ENCODE data around the gene ZHX3.
"Not testable (repeated sequence)": the region's sequence is repeated elsewhere in the genome, so short reads cannot be mapped to it uniquely, and the experiment has no call there.

The ZHX3 gene

DNA sequence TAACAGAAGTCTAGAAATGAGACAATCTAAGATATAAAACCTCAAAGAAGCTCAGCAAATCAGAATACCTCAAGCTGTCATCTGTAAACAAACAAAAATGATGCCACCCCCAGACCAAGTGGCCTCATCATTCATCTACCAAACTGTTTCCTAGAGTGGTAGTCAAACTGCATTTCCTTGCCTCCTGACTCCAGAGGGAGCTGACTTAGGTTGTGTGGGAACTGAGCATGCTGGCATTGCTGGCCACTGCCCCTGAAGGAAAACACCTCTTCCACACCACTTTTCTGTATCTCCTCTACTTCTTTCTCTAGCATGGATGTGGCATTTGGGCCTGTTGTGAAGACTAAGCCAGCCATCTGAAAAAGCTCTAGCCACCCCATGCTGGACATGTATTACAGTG is 56.3 kb downstream of the ZHX3 start:
- no peak for DNase-seq (ENCODE audit: low read depth in 3 of 3)

DNA sequence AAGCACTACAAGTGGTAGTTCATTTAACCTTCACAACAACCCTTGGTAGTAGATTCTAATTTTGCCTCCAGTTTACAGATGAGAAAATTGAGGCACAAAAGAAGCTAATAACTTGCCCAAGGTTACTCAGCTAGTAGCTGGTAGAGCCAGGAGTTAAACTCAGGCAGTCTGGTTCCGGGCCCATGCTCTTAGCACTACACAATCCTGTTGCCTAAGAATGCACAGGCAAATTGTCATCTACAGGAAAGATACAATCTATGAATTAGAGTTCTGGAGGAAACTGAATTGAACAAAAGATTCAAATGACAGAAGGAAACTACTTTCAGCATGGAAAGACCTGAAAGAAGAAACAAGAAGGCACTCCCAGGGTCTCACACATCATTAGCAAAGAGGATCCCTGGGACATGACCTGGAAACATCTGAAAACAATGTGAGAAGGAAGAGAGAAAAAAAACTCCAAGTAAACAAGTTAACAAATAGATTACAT is 56.8 kb downstream of the ZHX3 start:
- no peak for DNase-seq (ENCODE audit: low read depth in 3 of 3)

DNA sequence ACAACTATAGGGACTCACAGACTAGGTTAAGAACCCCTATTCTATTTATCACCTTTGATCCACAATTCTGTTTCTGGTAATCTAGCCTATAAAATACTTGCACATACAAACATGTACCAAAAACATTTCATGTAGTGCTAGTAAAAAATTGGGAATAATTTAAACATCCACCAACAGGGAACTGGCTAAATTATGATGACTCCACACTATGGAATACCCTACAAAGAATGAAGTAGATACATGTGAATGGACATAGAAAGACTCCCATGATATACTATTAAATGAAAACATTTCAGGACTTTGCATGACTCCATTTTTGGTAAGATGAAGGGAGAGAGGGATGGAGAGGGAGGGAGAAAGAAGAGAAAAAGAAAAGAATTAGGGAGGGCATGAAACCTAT is 58.2 kb downstream of the ZHX3 start:
- no peak for DNase-seq (ENCODE audit: low read depth in 3 of 3)

DNA sequence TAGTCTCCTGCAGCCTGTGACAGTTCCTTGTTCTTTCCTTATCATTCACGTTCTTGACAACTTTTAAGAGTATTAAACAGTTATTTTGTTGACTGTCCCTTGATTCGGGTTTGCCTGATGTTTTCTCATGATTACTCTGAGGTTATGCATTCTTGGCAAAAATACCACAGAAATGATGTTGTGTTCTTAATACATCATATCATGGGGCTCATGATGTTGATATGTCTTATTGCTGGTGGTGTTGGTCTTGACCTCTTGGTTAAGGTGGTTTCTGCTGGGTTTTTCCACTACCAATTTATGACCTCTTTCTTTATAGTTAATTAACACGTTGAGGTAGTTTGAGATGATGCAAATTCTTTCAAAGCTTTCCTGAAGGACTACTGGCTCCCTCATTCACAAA is 59.1 kb downstream of the ZHX3 start:
- no peak for DNase-seq (ENCODE audit: low read depth in 3 of 3)

DNA sequence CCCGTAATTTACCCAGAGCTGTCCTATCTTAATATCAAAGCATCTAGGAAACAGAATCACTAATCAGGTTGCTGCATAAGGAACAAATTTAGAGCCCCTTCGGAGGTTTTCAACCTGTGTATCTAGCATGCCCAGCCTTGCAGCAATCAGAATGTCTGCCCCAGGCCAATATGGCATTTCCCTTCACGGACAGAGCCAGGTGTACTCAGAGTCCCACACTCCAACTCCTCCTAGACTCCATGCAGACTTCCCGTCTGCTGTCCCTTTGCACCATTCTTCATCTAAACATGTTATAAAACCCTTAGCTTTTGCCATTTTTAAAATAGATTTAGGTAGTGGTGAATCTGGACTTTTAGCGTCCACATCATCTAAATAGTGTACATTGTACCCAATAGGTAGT is 61.0 kb downstream of the ZHX3 start:
- no peak for DNase-seq (ENCODE audit: low read depth in 3 of 3)

DNA sequence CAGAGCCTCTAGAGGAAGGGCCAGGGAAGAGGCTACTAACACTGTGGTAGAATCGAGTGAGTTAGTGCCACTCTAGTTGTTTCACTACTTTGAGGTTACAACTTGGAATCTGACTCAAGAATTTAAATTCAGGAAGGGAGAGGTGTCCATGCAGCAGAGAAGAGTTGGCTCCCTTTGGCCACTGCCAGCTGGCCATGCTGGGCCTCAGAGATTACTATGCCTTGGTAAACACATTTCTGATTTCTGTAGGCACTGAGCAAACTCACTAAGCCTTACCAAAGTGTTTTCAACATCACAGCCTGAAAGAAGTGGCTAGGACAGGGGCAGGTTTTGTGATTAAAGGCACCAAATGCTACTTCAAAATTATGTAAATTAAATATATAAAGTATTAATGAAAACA is 61.9 kb downstream of the ZHX3 start:
- no peak for DNase-seq (ENCODE audit: low read depth in 3 of 3)

DNA sequence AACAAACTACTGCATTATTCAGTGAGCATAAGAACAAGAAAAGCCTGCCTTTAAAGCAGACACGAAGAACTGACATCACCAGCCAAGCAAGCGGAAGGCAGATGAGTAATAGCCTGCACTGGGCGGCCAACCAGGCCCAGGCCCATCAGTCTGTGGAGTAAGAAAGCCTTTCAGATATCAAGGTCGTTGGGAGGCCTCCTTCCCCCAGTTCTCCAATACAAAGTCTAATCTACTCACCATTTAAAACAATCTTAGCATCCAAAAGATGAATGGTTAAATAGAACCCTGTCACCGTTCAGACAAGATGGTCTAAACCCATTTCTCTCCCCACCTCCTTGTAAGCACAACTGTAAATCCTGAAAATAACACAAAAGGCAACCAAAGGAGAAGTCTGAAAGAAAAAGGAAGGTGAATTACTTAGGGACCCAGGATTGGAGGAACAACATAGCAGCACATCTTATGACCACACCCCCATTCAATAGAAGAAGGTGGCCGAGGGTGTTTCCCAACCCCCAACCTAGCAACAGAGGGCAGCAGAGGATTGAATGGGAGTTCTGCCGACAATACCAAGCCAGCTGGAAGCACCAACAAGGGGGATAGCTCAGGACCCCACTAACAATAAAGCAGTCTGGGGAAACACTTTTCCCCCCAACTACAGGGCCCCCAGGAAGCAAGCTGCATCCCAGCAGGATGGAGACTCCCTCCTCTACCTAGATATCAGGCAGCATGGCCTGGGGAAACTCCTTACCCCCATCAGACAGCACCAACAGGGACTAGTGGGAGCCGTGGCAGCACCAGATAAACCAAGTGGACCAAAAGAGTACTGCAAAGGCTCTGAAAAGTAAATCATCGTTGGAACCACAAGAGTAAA is 67.9 kb downstream of the ZHX3 start:
- no peak for DNase-seq (ENCODE audit: low read depth in 3 of 3)

DNA sequence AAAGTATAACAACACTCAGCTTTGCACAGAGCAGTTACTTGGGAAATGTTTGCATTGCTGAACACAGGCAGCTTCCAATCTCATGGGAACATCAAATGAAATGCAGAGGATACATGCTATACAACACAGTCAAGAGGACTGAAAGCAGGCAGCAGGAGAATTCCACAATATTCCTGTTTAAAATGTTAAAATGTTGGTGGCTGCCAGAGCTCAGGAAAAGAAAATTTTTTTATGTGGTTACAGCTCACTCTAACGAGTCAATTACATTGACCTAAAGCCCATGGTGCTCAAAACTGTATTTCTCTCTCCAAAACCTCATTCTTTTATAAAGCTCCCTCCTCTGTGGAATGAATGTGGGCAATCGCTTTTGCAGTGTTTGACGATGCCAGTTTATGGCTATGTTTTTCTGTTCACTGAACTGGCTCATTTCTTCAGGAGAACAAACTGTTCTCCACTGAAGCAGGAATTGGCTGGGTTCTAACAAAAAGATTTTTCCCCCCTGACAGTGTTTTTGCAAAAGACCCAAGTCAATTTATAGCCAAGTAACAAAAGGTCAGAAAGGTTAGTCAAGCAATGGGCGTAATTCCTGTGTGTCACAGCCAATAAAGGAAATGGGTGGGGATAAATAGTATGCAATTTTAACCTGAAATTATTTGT is 69.0 kb downstream of the ZHX3 start:
- no peak for DNase-seq (ENCODE audit: low read depth in 3 of 3)

DNA sequence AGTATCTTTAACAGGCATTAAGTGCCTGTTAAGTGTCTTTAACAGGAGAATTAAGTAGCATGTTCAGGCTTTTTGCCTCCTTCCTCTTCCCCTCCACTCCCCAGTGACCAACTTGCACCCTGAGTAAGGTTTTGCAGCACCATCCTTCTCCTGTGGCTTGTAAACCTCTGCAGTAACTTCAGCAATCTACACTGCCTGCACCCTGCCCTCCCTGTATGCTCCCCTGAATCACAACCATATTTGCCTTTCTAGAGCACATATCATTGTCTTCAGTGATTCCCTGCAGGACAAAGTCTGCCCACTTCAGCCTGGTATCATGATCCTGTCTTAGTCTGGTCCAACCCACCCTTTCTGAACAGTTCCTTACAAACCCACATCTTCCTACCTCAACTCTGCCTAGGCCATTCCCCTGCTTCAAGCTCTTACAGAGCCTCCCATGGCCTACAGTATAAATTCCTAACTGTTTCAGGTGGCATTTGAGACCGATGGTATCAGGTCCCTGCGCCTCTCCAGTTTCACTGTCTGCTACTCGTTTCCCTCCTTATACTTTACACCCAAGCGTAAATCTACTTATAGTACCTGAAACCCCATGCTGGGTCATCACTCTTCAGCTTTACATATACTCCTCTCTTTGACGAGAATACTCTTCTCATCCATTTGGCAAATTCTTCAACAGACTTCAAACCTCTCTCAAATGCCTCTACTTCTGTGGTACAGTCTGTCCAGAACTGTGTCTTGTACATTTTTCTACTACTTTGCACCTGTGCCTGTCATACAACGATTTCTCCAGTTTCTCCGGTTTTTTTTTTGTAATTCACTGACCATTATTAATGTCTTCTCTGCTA is 69.8 kb downstream of the ZHX3 start:
- no peak for DNase-seq (ENCODE audit: low read depth in 3 of 3)

DNA sequence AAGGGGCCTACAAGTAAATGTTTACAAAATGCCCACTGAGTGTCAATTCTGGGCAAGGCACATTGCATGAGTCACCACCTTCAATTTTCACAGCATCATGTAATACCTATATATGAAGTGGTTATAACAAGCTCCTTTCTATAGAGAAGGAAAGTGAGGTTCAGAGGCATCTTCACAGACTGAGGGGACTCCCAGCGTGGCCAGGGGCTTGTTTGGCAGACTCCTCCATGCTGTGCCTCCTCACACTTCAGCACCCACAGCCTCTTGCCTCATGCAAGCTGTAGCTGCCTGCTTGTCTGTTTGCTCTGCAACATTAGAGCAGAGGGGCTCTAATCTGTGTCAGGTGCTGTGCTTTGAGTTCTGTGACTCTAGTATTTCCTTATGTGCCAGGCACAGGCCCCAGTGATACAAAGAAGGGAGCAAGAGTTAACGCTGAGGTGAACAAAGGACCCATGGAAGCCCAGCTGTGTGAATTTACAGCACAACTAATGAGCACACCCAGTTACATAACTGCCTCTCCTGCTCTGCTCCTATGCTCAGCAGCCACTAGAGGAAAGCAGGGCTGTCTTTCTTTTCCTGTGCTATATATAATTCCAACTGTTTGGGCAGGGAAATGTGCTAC is 72.3 kb downstream of the ZHX3 start:
- no peak for DNase-seq (ENCODE audit: low read depth in 3 of 3)

DNA sequence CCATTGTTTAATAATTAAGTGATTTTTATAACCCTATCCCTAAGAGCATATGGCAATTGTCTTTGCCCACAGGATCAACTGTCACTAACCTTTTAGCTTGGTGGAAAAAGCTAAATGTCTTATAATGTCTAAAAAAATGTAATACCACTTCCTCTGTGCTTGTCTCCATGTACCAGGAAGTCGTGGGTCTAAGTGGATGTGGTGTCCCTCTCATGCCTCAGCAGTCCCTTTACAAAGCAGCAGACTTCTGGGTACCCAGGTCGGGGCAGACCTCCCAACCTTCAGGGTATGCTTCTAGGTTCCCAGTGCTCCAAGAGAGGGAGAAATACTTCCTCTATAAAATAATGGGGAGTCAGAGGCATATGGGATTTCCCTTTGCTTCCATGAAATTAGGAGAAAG is 74.7 kb downstream of the ZHX3 start:
- DNase-seq (ENCODE audit: low read depth in 3 of 3): no peak

DNA sequence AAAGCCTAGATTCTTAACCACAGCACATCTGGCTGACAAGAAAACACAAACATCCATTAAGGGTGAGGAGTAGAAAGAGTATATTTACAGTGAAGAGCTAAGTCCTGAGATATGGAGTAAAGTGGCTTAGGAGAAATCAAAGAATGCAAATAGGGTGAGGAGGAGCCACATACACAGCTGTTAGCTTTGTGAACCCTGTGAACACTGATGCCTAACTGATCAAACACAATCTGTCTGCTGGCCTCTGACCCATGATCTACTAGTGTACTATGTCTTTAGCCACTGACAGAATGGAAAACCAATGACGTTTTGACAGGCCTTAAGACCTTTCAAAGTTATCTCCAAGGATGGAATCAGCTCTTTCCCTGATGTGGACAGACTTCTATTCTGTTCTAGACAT is 75.2 kb downstream of the ZHX3 start:
- DNase-seq (ENCODE audit: low read depth in 3 of 3): no peak

DNA sequence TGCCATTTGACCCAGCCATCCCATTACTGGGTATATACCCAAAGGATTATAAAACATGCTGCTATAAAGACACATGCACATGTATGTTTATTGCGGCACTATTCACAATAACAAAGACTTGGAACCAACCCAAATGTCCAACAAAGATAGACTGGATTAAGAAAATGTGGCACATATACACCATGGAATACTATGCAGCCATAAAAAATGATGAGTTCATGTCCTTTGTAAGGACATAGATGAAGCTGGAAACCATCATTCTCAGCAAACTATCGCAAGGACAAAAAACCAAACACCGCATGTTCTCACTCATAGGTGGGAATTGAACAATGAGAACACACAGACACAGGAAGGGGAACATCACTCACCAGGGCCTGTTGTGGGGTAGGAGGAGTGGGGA is 80.3 kb downstream of the ZHX3 start:
- DNase-seq (ENCODE audit: low read depth in 3 of 3): not testable (repeated sequence)

DNA sequence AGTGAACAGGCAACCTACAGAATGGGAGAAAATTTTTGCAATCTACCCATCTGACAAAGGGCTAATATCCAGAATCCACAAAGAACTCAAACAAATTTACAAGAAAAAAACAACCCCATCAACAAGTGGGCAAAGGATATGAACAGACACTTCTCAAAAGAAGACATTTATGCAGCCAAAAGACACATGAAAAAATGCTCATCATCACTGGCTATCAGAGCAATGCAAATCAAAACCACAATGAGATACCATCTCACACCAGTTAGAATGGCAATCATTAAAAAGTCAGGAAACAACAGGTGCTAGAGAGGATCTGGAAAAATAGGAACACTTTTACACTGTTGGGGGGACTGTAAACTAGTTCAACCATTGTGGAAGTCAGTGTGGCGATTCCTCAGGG is 80.7 kb downstream of the ZHX3 start:
- not testable (repeated sequence) for DNase-seq (ENCODE audit: low read depth in 3 of 3)

DNA sequence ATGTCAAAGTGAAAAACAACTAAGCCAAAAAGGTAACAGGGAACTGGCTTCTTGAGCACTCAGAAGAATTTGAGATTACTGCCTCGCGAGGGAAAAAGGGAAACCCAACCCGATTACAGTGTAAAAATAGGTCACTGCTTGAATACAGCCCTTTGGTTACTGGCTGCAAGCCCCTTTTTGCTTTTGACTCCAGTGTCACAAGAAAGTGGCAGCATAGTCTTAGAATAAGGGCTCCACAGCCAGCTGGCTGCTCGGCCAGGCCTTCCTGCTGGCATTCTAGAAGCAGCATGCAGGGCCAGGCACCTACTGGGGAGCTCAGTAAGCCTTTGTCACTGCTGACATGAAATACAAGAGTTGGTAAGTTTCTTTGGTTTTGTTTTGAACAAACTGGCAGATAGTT is 83.0 kb downstream of the ZHX3 start:
- no peak for DNase-seq (ENCODE audit: low read depth in 3 of 3)

DNA sequence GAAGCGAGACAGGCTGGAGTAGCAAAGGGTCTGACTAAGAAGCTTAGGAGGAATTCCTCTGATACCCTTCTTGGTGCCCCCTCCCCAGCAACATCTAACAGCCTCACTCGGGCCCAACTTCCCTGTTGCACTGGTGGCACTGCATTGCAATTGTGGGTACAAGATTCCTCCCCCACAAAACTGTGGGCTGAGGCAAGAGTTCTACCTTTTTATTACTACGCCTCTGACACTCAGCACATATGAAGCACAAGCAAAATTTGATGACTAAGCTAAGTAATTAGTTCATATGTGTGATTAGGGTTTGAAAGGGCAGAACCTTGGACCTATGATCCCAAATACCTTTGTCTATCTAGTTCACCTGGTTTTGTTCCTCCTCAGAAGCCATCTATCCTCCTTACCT is 83.5 kb downstream of the ZHX3 start:
- no peak for DNase-seq (ENCODE audit: low read depth in 3 of 3)

DNA sequence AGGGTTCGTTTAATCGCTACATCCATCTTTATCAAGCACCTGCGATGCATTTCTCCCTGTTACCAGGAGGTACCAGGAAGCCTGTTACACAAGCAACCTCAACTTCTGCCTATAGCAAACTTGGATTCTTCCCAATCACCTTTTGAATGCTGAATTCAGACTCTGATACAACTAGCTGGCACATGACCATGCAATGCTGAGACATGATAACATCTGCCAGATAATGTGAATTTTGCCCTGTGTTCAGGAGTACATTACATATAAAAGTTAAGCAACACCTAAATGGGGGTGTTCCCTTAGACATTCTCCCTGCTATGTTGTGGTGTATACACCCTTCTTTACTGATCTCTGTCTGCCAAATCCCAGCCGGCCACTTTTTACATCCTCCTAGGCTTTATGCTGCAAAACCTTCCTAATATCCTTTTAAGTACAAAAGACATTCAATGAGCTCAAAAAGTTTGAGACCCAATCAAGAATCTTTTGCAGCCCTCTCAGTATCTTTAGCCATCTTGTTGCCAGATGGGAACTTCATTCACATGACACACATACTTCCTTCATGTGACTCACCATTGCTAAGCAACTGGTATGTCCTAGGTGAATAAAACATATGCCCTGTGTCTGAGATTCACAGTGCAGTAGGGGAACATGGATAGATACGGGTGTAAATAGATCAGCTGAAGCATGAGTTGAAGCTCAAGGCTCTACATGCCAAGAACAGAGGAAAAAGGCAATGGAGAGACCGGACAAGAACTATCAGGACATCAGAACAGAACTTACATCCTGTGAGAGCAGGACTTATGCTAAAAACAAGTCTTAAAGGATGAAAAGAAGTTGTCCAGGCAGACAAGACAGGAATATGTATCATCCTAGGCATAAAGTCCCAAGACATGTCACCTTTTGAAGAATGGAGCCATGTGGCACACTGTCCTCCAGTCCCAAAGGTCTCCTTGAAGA is 84.3 kb downstream of the ZHX3 start:
- no peak for DNase-seq (ENCODE audit: low read depth in 3 of 3)

DNA sequence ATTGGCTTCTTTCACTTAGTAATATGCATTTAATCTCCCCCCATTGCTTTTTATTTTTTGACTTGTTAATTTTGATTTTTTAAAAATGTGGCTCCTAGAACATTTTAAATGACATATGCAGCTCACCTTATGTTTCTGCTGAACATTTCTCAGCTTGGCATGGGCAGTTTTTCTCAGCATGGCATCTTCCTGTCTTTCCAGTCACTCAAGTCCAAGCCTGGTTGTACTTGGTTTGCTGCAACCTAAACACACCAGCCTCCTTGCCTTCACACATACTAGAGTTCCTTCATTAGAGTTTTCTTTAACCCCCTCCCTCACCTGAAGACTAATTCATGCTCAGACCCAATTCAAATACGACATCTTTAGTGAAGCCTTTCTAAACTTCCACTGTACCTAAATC is 86.4 kb downstream of the ZHX3 start:
- DNase-seq (ENCODE audit: low read depth in 3 of 3): no peak

DNA sequence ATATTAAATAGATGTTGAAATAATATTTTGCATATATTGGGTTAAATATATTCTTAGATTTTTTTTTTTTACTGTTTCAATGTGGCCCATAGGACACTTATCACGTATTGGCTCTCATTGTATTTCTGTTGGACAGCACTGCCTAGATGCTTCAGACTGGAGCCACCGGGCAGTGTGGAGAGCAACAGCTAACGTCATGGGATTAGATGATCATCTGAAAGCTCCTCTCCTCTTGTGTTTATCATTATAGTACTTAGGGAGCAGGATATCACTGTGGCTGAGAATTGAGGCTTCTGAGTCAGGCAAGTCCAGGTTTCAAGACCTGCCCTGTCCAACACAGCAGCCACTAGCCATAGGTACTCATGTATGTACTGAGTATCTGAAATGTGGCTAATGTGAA is 87.4 kb downstream of the ZHX3 start:
- no peak for DNase-seq (ENCODE audit: low read depth in 3 of 3)

DNA sequence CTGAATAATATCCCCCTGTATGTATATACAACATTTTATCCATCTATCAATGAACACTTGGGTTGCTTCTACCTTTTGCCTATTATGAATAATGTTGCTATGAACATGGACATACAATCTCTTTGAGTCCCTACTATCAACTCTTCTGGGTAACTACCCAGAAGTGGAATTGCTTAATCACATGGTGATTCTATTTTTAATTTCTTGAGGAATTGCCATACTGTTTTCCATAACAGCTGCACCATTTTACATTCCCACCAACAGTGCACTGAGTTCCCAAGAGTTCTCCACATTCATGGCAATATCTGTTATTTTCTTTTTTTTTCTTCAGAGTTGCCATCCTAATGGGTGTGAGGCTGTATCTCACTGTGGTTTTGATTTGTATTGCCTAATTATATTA is 88.3 kb downstream of the ZHX3 start:
- no peak for DNase-seq (ENCODE audit: low read depth in 3 of 3)

DNA sequence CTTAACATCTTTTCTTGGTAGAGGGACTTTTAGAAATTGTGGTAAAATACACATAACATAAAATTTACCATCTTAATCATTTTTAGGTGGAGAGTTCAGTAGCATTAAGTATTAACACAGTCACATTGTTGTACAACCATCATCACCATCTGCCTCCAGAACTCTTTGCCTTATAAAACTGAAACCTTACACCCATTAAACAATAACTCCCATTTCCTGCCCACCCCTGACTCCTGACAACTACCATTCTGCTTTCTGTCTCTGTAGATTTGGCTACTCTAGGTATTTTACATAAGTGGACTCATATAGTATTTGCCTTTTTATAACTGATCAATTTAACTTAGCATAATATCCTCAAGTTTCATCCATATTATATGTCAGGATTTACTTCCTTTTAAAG is 88.7 kb downstream of the ZHX3 start:
- DNase-seq (ENCODE audit: low read depth in 3 of 3): no peak

Data from stimulated activated CD4-positive, alpha-beta T cell treated with anti-CD3 and anti-CD28 coated beads, TNF-alpha, amount 100 ng/mL, for 24 hours (primary cell).